ENCODE data around the gene MYO1D.

GRCh38 chr17:32533296-32533695 is 343.6 kb downstream of the MYO1D start:
- TF ChIP-seq, protein P1, sequence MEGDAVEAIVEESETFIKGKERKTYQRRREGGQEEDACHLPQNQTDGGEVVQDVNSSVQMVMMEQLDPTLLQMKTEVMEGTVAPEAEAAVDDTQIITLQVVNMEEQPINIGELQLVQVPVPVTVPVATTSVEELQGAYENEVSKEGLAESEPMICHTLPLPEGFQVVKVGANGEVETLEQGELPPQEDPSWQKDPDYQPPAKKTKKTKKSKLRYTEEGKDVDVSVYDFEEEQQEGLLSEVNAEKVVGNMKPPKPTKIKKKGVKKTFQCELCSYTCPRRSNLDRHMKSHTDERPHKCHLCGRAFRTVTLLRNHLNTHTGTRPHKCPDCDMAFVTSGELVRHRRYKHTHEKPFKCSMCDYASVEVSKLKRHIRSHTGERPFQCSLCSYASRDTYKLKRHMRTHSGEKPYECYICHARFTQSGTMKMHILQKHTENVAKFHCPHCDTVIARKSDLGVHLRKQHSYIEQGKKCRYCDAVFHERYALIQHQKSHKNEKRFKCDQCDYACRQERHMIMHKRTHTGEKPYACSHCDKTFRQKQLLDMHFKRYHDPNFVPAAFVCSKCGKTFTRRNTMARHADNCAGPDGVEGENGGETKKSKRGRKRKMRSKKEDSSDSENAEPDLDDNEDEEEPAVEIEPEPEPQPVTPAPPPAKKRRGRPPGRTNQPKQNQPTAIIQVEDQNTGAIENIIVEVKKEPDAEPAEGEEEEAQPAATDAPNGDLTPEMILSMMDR (IDR thresholded peaks at IDR 0.05) = no peak
- TF ChIP-seq EZH2 (IDR thresholded peaks at IDR 0.05; ENCODE audit: borderline replicate concordance, insufficient read depth, low read depth, low read length, poor library complexity, severe bottlenecking) = no peak
